Hepatocyte (in vitro differentiated cells): Measurements from ENCODE around the gene STAB2.

ENCODE experiments used
- EZH2 ChIP-seq: fragments of 200-600 bp; sonication (generic); IDR thresholded peaks from 2 replicates; pipeline ENCODE4 v1.6.1; 2016; ENCODE audit warnings: antibody characterized with exemption, mild to moderate bottlenecking, borderline replicate concordance
- EZH2phosphoT487 ChIP-seq: fragments of 200-600 bp; sonication (generic); IDR thresholded peaks from one replicate; pipeline ENCODE4 v1.6.1; 2018; ENCODE audit warnings: antibody characterized with exemption, mild to moderate bottlenecking, low read depth, moderate library complexity; ENCODE audit not compliant: unreplicated experiment, severe bottlenecking
- TF ChIP-seq, protein P1 (sequence below): fragments of 200-600 bp; sonication (generic); IDR thresholded peaks from 2 replicates; pipeline ENCODE4 v1.5.1; 2016; ENCODE audit warnings: antibody characterized with exemption, mild to moderate bottlenecking; ENCODE audit not compliant: poor library complexity

DNA sequence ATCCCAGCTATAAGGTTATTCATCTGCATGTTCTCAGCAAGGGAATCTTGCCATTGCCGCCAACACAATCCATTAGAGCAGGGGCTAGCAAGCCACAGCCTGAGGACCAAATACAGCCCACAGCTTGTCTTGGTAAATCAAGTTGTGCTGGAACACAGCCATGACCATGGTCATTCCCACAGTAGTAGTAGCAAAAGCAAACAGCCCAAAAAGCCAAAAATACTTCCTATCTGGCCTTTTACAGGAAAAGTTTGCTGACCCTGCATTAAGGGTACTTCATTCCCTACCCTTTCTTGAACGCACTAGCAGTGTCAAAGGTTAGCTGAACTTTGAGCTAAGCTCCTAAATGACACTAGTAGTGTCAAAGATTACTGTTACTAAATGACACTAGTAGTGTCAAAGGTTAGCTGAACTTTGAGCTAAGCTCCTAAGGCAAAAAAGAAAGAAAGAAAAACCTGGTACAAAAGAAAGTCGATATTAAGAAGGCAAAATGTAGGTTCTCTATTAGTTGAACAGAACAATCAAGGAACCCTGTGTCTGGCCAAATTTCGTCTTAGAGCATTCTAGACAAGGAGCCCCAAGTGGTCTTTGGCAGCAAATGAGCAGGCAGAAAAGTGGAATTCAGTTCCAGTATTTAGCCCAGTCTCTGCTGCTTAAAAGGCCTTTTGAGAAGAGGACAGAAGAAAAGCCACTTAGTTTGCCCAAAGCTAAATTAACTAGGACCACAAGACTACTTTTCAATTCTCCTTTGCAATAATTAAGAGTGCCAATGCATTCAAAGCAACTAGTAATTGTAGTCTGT is 186.2 kb downstream of the STAB2 start:
- TF ChIP-seq, protein P1, sequence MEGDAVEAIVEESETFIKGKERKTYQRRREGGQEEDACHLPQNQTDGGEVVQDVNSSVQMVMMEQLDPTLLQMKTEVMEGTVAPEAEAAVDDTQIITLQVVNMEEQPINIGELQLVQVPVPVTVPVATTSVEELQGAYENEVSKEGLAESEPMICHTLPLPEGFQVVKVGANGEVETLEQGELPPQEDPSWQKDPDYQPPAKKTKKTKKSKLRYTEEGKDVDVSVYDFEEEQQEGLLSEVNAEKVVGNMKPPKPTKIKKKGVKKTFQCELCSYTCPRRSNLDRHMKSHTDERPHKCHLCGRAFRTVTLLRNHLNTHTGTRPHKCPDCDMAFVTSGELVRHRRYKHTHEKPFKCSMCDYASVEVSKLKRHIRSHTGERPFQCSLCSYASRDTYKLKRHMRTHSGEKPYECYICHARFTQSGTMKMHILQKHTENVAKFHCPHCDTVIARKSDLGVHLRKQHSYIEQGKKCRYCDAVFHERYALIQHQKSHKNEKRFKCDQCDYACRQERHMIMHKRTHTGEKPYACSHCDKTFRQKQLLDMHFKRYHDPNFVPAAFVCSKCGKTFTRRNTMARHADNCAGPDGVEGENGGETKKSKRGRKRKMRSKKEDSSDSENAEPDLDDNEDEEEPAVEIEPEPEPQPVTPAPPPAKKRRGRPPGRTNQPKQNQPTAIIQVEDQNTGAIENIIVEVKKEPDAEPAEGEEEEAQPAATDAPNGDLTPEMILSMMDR, result no peak
- no peak for TF ChIP-seq EZH2
- TF ChIP-seq EZH2phosphoT487, result no peak
